ENCODE data around the gene PLCH1. TPM values are rescaled to one million over a fixed set of nuclear protein-coding genes. Genes with fewer than 3 reads are reported as not detected.
A peak's percentile ranks its signal among the peaks of the same experiment; 100 is the strongest.

PLCH1 gene
- total RNA-seq, 1 experiment from 2014 or later: 3.8 TPM

- TF ChIP-seq TCF7L2 (IDR thresholded peaks at IDR 0.05; ENCODE audit: borderline replicate concordance, extremely low read depth, insufficient read depth, insufficient read length): no peak
- TF ChIP-seq CEBPB (IDR thresholded peaks at IDR 0.05; ENCODE audit: low read depth): no peak
- no peak for TF ChIP-seq ZFX (IDR thresholded peaks at IDR 0.05)
- TF ChIP-seq FOSL1 (IDR thresholded peaks at IDR 0.05; ENCODE audit: low read depth): no peak
Measured at GRCh38 chr3:155568295-155568694, 176.6 kb downstream of the PLCH1 start (continued).

GRCh38 chr3:155560594-155560993 is 184.3 kb downstream of the PLCH1 start:
- Histone ChIP-seq H3K27ac (ENCODE audit: low read depth, low read length) (no peak overlapping the region), H4K20me1 (ENCODE audit: insufficient read depth) (no peaks in the 10 kb centered on the region), H2AFZ (ENCODE audit: low read depth, low read length, poor library complexity, severe bottlenecking) (no peak overlapping the region), H3K27me3 (ENCODE audit: insufficient read depth, low read length) (no peaks in the 10 kb centered on the region), H3K36me3 (ENCODE audit: control insufficient read depth in 1 of 2, insufficient read depth in 2 of 2, low read length in 2 of 2) (no peaks in the 10 kb centered on the region), H3K9ac (ENCODE audit: low read length) (no peak overlapping the region), H3K79me2 (ENCODE audit: insufficient read depth, low read length) (no peaks in the 10 kb centered on the region), H3K4me1 (ENCODE audit: control insufficient read depth in 1 of 2, insufficient read depth in 2 of 2, low read length in 2 of 2) (peaks cover 8 to 13% of the 10 kb centered on the region in 2 experiments; a peak in 3 of 4 replicates), H3K9me3 (ENCODE audit: control insufficient read depth in 1 of 2, insufficient read depth in 1 of 2, low read depth in 1 of 2, low read length in 2 of 2) (no peaks in the 10 kb centered on the region), H3K4me3 (replicated peaks in 1 of 2; ENCODE audit: low read depth in 1 of 2, low read length in 2 of 2) (no peak overlapping the region), H3K9me2 (ENCODE audit: insufficient read depth) (no peaks in the 10 kb centered on the region), H3K4me2 (ENCODE audit: low read length) (peak overlapping the region; percentile 34)
- RAD21 ChIA-PET (ENCODE audit: low non-redundant PET in 1 of 2, low total read pairs in 2 of 2, uncharacterized antibody in 2 of 2, unreplicated experiment in 2 of 2): no interaction called here
- no TSS peak for BruUV-seq (replicated peaks)
- POLR2A ChIA-PET: no interaction called here
- intact Hi-C loops (cut with micrococcal nuclease): no loop called here
- ATAC-seq (peak; percentile 96), DNase-seq (ENCODE audit: low read depth, low spot score) (peak; percentile 58)
- TF ChIP-seq, protein P1, sequence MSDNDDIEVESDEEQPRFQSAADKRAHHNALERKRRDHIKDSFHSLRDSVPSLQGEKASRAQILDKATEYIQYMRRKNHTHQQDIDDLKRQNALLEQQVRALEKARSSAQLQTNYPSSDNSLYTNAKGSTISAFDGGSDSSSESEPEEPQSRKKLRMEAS (IDR thresholded peaks at IDR 0.05): 0 out of 2 replicates have a peak, but pooled peaks have one; percentile 28
- TF ChIP-seq CBX3 (IDR thresholded peaks at IDR 0.05; ENCODE audit: low read depth): peak; percentile 68
- TF ChIP-seq EZH2 (IDR thresholded peaks at IDR 0.05): no peak
- TF ChIP-seq, protein P2, sequence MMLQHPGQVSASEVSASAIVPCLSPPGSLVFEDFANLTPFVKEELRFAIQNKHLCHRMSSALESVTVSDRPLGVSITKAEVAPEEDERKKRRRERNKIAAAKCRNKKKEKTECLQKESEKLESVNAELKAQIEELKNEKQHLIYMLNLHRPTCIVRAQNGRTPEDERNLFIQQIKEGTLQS (IDR thresholded peaks at IDR 0.05): no peak
- peak; percentile 71 for TF ChIP-seq TCF7L2 (IDR thresholded peaks at IDR 0.05; ENCODE audit: borderline replicate concordance, extremely low read depth, insufficient read depth, insufficient read length)
- TF ChIP-seq SIN3A (IDR thresholded peaks at IDR 0.05; ENCODE audit: low read depth): peak; percentile 54; the same call in 1 of the 2 replicates
- peak; percentile 75 for TF ChIP-seq FOSL1 (IDR thresholded peaks at IDR 0.05; ENCODE audit: low read depth)
- TF ChIP-seq ZBTB33 (IDR thresholded peaks at IDR 0.05; ENCODE audit: extremely low read depth, insufficient replicate concordance, low read length): no peak
- peak; percentile 59 for TF ChIP-seq SP1 (IDR thresholded peaks at IDR 0.05; ENCODE audit: low read depth)
- TF ChIP-seq REST (IDR thresholded peaks at IDR 0.05; ENCODE audit: low read depth): 0 out of 2 replicates have a peak, but pooled peaks have one; percentile 8
- TF ChIP-seq YY1 (IDR thresholded peaks at IDR 0.05; ENCODE audit: extremely low read depth, insufficient replicate concordance, low read depth, low read length): no peak
- no peak for TF ChIP-seq ELF1 (IDR thresholded peaks at IDR 0.05; ENCODE audit: borderline replicate concordance, low read depth)
- TF ChIP-seq JUND (IDR thresholded peaks at IDR 0.05): peak; percentile 83
- CTCF ChIA-PET: interaction anchor here (1.8 kb wide), 1 partner anchor 142 kb away, joined by 4 read pairs; no protein-coding TSS in a partner anchor
